ENCODE data around the gene GCG.

The GCG gene

DNA sequence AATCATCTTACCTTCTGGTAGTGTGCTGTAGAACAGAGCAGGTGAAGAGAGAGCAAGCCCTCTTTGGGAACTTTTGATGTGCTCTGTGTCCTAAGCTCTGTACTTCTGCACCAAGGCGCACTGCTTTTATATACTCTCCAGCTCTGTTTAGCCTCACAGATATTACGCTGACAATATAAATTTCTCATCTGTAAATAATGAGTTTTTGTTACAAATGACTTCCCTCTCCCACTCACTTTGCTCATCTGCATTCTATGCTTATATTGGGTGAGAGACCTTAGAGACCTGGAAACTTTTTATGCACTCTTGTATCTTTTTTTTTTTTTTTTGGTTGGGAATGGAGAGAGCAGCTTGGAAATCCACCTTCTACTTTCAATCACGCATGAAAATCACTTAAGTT lies at the start of gene GCG:
TSS of gene GCG (minus strand) at position 101 of the 400 bp plus-strand sequence. CDS start 3,069 bp downstream, outside the sequence.
- no peak for DNase-seq (ENCODE audit: low read depth)

DNA sequence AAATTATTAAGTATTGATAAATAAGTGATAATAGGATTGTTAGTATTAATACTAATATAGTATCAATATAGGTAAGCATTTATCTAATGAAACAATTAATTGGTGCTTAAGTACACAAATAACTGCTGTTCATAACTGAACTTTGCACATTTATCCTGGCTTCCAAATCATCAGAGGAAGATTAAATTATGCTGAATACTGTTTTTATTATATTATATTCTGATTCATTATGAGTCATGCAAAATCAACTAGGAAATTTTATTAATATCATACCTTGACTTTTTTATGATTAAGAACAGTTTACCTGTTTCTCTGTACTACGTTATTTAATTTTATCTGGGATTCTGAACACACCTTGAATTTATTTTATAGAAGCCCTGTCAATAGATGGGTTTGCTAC lies 48.6 kb upstream of the GCG start:
- no peak for DNase-seq (ENCODE audit: low read depth)

DNA sequence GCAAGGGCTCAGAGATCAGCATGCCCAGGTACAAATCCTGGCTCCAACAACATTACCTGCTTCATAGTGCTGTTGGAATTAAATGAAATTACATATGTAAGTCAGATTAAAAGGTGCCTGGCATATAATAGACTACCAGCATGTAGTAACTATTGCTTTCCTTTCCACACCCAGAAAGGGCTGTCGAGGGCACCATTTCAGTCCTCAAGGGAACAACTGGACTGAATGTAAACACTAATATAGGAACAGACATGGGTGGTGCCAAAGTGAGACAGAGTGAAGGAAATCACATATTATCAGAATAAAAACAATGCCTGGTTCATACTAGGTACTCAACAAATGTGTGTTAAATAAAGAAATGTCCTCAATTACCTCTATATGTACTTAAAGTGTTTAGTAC lies 47.9 kb upstream of the GCG start:
- no peak for DNase-seq (ENCODE audit: low read depth)

DNA sequence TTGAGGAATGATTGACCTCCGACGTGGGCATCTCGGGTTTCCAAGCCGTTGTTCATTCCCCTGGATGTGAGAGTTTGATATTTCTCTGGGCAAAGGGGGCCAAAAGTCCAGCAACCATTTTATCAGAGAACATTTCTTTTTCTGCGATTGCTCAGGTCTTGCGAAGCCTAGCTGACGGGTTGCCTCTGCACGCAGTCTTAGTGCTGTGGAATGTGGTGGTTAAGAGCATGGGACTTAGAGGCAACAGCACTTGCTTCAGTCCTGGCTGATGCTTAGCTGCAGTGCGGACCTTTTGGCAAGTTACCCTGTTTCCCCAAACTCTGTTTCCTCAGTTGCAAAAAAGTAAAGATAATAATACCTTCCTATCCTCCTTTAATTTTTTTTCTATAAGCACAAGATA lies 46.2 kb upstream of the GCG start:
- no peak for DNase-seq (ENCODE audit: low read depth)

DNA sequence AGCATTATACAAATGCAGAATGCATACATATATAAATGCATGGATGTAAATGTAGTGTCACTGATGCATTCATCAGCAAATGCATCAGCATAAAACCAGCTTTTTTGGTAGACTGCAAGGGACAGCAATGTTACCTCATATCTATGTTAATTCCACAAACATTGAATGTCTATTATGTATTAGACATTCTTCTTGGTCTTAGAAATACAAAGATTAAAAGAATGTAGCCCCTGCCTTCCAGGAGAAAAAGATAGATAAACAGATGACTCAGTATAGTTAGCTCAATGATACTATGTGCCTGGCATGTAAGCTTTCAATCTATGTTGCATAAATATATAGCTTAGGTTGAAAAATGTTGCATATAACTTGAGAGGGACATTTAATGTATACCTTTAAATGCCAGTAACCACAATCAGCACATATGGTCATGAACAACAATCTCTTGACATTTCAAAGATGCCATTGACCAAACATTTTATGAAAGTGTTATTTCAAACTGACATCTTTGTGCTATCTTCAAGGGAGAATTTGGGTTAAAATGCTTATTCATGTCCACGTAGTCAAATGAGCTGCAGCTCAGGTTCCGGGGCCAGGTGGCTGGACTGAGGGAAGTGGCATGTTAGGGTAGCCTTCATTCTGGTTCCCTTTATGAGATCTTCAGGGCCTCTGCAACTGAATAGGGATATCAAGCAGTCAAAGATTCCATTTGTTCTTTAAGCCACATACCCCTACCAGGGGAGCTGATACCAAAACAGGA lies 45.2 kb upstream of the GCG start:
- DNase-seq (ENCODE audit: low read depth): no peak

DNA sequence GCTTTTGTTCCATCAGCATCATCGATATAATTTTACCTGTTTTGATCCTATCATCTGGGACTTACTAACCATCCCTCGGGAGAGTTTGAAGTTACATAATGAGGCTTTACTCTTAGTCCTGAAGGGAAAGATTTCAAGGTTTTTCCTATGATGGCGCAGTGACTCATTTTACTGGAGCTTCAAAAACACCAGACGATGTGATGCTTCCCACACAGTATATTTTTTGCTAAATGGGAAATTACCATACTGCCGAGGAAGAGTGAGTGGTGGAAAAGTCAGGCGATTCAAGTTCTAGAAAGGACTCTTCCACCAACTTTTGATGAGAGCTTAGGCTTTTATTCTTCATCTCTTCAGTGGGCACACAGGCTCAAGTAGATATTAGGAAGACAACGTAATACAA lies 44.6 kb upstream of the GCG start:
- DNase-seq (ENCODE audit: low read depth): no peak

DNA sequence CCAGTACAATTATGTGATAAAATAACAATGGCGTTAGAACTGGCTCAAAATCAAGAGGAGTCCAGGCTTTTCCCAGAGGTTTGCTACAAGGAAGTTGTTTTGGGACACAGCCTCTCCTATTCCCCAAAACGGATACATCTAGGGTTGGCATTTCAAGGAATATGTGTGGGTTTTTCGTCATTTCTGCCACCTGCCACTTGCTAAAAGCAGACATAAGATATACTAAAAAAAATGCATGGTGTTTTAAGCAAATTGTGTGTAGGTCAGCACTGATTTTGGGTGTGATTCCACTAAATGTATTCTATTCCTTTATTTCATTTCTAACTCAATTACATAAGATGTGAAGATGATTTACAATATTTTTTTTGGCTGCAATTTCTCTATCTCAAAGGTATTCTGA lies 36.4 kb upstream of the GCG start:
- DNase-seq (ENCODE audit: low read depth): no peak

DNA sequence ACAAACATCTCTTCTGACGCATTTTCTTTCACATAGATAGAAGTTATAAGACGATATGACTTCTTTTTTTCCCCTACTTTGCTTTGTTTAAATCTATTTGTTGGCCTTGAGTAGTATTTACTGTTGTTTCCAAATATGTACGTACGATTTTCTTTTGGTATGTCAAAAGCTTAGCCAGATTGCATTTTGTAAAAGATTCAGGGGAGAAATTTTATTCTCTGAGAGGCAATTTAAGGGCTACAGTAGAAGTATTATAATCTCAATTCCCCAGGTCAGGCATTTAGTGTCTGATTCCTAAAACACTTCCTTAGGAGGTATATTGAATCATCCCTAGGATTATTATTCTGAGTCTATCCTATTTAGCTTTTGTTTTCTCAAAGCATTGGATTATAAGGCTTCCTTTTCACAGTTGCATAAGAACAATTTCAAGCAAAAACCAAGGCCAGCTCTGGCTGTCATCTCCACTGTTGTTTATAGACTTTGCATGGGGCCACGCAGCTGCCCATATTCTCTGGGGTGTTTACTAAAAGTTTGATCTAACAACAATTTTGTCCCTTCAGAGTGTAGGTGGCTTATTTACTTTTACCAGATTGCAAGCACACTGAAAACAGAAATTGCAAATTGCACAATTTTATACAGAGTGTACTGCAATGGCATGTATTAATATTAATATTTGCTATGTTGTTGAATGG lies 33.6 kb upstream of the GCG start:
- DNase-seq (ENCODE audit: low read depth): no peak

DNA sequence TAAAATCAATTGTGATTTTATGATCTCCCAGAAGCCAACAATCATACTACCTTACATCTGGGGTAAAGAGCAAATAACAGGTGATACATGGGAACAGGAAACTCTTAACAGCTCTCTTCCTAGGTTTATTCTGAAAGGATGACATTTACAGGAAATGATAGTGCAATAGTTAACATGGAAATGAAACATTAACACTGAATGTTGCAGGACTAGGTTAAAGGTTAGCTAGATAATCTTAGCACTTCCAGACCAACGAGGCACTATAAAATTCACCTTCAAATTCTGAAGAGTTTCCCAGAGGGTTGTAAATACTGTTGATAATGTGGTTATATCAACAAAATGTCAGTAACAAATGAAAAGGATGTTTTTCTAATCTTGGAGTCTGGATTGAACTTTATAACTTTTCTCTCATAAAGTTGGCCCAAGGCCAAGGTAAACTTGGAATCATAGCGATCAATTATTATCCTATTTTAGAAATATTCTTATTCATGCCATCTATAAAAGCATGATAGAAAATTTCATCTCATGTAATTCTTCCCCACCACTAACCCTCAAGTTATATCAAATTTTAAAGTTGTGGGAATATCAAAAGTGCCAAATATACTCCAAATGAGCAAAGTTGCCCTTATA lies 32.9 kb upstream of the GCG start:
- DNase-seq (ENCODE audit: low read depth): no peak

DNA sequence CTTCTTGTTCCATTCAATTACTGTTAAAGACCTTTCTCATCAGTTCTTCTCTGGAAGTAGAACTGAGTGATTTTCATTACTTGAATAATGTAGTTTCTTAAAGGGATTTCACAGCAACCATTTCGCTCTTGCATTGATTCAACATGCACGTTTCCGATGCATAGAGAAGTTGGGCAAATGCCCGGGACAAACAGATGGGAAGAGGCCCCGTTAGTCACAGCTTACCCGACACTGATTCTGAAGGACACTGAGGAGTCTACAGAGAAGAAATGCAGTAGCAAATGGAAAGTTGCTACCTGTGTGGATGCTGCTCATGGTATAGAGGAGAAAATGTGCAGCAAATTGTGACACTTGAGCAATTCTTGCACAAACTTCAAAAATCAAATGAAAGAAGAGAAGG lies 32.3 kb upstream of the GCG start:
- no peak for DNase-seq (ENCODE audit: low read depth)

DNA sequence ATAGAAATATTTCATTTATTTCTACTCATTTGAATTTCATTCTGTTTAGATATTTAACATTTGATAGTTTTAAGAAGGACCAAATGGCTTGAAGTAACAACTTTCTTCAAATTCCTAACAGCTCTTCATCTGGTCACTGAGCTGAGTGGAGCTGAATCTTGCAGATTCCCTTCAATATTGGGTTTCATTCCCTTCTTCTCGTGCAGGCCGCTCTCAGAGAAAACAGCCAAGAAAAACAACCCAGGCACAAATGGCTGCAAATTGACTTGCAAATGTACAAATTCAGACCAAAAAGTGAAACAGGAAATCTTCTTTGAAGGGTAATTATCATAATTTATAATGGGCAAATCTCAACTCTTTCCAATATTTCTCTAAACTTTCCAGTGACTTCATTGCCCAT lies 30.3 kb upstream of the GCG start:
- no peak for DNase-seq (ENCODE audit: low read depth)

DNA sequence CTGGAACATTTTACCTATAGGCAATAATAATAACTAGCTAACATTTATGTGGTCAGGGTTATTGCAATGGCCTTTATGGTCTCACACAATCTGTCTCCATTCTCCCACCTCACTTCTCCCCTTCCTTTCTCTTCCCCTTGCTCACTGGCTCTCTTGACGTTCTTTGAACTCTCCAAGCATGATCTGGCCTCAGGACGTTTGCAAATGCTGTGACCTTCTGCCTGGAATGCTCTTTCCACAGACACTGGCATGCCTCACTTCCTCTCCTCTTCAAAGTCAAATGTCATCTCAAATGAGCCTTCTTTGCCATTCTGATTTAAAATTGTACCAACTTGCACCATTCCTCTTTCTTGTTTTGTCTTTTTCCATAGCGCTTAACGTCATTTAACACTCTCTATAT lies 25.3 kb upstream of the GCG start:
- DNase-seq (ENCODE audit: low read depth): no peak

DNA sequence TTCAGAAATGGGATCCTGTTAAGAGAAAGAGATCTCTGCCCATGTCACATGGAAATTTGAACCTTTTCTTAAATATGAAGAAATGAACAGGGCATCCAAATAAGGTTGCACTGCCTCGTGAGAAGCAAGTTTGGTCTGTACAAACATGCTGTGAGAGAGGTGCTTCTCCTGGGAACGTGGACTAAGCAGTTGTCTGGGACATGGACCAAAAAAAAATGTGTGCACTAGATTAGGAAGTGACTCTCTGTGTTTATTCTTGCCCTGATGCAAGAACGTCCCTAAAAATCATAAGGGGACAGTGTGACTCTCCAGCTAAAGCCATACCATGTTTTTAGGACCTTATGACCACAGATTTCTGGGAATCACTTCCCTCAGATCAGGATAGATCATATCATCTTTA lies 23.7 kb upstream of the GCG start:
- no peak for DNase-seq (ENCODE audit: low read depth)

DNA sequence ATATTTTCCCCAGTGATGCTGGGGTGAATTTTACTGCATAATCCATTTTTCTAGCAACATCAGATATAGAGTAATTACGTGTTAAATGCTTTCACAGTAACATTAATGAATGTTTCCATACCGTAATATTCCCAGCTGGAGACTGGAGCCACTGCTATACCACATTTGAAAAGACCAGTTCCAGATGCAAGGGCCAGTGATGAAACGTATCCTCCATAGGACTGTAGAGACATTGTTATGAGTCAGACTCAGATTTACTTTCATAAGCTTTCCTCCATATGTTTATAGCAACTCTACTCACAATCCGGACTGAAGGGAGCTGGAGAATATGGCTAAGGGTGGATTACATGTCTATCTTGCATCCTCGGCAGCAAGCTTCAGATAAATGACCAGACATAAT lies 22.7 kb upstream of the GCG start:
- no peak for DNase-seq (ENCODE audit: low read depth)

DNA sequence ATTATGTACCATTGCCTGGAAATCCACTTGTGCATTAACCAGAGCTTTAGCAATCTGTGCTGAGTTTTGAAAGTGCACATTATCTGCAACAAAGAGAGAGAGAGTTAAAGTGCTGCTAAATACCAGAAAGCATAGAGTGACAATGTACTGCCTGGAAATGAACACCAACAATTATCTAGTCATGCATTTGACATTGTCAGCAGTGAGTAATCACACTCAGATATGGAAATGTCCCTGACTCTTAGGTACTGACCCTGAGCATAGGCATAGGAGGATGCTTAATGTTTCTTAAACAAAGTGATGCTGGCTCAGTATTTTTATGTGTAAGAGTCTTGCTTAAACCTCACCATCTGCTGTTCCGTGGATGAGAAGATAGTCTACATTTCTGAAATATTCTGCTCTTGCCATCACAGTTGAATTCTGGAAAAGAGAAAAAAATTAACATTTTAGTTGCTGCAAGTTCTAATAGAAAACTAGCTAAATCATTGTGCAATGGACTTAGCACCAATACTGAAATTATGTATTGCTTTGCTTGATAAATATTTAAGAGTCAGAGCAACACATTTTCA lies 20.8 kb upstream of the GCG start:
- DNase-seq (ENCODE audit: low read depth): no peak

DNA sequence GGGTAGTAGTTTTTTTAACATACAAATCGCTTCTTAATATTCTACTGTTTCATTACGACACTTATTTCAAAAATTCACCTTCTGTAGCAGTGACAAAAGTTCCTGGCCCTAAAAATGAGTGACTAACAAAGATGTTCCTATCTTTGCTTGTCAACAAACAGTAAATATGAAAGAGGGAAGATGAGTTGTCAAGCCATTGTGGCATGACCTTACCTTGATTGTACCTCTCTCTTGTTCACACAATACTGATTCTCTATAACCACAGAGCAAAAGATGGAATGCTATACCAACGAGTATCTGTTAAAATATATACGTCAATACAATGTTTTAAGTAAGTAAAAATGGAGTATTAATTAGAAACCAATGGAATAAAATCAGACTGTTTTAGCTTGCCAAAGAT lies 14.7 kb upstream of the GCG start:
- DNase-seq (ENCODE audit: low read depth): no peak

DNA sequence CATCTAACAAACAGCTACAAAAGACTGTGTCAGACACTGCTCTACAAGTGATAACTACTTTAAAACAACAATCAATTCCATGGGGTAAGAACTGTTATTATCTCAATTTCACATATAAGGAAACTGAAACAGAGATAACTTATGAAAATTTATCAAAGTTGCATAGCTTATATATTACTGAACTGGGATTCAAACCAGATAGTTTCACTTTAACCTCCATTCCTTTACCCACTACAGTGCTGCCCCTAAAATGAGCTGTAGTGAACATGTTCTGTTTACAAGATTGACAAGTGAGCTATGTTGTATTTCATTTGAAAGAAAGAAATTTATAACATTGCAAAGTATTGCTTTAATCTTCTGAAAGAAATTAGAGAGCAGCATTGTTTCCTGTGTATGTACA lies 14.1 kb upstream of the GCG start:
- no peak for DNase-seq (ENCODE audit: low read depth)

DNA sequence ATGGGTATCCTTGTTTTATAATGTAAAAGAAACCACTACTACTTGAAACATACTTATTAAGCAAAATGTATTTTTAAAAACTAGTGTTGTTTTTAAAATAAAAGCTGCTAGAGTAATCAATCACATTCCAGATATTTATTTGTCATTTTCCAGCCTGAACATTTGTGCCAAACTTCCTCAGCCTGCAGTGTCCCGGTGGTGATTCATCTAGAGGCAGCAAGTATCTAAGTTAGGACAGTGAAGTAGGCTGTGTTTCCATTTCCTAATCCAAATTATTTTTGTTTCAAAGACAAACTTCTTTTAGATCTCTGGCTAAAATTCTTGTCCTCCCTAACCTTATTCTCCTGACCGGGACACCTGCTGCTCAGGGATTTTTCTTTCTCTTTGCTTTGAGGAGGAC lies 12.8 kb upstream of the GCG start:
- DNase-seq (ENCODE audit: low read depth): no peak

DNA sequence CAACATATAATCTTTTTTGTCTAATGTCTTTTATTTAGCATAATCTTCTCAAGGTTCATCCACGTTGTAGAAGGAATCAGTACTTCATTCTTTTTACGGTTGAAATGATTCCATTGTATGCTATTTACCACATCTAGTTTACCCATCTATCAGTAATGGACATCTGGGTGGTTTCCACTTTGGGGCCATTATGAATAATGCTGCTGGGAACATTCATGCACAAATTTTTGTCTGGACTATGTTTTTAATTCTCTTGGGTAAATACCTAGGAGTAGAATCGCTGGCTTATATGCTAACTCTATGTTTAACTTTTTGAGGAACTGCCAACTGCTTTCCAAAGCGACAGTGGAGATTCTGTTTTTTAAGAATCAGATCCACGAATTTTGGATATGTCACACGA lies 7.4 kb upstream of the GCG start:
- no peak for DNase-seq (ENCODE audit: low read depth)

DNA sequence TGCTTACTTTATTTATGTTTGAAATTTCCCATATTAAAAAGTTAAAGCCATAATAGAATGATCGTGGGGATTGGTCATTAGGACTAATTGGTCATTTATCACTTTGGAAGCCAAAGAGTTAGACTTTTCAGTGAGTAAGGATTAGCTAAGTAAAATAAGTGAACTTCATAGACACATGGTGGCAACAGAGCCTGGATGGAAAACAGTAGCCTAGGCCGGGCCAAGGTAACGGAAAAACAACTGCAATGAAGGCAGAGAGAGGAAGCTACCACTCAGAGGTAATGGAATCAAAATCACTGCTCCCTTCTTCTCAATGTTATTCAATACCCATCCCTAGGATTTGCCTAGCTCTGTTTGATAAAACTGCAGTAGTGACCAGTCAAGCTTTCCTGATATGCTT lies 4.1 kb upstream of the GCG start:
- no peak for DNase-seq (ENCODE audit: low read depth)

DNA sequence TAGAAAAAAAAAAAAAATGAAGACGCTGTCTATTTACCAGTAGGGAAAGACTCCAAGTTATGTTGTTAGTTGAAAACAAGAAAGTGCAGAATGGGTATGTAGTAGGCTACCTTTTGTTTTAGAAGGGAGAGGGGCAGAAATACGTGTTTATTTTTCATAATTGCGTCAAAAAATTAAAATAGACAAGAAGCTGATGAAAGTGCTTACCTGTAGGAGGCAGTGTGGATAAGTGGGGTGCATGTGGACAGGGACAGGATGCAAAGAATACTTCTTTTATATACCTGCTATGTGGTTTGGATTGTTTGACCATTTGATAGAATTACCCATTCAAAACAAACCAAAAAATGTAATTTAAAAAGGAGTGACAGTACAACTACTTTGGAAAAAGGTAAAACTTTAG lies 3.0 kb upstream of the GCG start:
- DNase-seq (ENCODE audit: low read depth): no peak

DNA sequence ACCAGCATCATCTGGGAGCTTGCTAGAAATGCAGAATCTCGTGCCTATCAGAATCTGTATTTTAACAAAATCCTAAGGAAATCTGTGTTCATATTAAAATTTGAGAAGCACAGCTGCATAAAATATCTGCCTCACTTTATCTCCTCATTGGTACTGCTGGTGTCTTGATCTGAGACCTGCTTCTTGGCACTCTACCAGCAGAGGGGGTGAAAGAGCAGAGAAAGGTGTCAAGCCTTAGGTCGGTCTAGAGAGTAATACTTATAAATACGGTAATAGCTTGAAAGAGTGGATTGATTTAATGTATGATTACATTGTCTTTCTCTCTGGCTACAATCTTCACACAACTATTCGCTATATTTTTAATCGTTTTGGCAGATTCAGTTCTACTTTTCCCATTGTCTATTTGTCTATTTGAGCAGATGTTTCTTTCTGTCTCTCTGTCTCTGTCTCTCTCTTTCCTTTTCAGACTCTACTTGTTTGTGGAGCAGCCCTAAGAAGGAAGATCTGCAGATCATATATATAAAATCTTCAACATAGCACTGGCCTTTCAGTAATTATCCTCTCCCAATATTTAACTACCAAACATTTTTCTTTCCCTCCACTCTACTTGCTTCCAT lies 1.7 kb upstream of the GCG start:
- DNase-seq (ENCODE audit: low read depth): peak; percentile 1

DNA sequence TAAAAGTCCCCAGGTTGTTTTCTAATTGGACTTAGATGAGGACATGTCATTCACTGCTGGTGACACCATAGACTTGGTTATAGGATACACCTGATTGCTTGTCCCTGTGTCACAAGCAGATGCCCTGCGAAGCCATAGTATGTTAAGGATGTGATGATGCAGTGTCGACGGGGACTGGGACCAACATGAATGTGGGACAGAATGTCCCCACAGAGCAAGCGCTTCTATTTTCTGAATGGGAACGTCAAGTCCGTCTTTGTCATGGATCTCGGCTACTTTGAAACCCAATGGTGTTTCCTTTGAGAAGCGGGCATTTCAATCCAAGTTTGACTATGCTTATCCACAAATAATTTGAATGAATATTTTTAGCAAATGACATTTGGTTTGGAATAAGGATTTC lies 2.1 kb downstream of the GCG start:
- DNase-seq (ENCODE audit: low read depth): no peak
